Fibroblast of villous mesenchyme (primary cell): ENCODE data around the gene ACOT2. TPM values are rescaled to one million over a fixed set of nuclear protein-coding genes. Genes with fewer than 3 reads are reported as not detected.
"Not testable (repeated sequence)": the region's sequence is repeated elsewhere in the genome, so short reads cannot be mapped to it uniquely, and the experiment has no call there.

Experiments used
- DNase-seq: peaks from one replicate; pipeline ENCODE4 v3.0.0-alpha.2; 2010; ENCODE audit warnings: low read depth
- H3K4me3 ChIP-seq: 2 replicates; pipeline ENCODE4 v1.5.1; 2011; ENCODE audit warnings: low read depth, mild to moderate bottlenecking, low read length
- CTCF ChIP-seq: IDR thresholded peaks from 2 replicates; pipeline ENCODE4 v1.5.1; 2012; ENCODE audit warnings: low read depth, mild to moderate bottlenecking, low read length; ENCODE audit not compliant: insufficient read depth
- total RNA-seq: library from RNA; depleted of rRNA; stranded (reverse); fragments of >200 nt; gene quantifications from 2 replicates; pipeline ENCODE4 v1.2.3, GENCODE V29; 2012

Gene ACOT2
- total RNA-seq, 1 donor: 26.8 TPM

- DNase-seq: peak; percentile 28
- not testable (repeated sequence) for H3K4me3 ChIP-seq
- peak; percentile 66 for TF ChIP-seq CTCF
Observed at GRCh38 chr14:73570913-73571312, 1.9 kb downstream of the ACOT2 start.

- DNase-seq, H3K4me3 ChIP-seq: not testable (repeated sequence)
Observed at GRCh38 chr14:73573034-73573433, 4.0 kb downstream of the ACOT2 start.

- H3K4me3 ChIP-seq, DNase-seq: not testable (repeated sequence)
Observed at GRCh38 chr14:73573740-73574139, 4.7 kb downstream of the ACOT2 start.

- not testable (repeated sequence) for DNase-seq
Observed at GRCh38 chr14:73574251-73574650, 5.2 kb downstream of the ACOT2 start.

GRCh38 chr14:73576391-73576790 is 7.4 kb downstream of the ACOT2 start:
- no peak for DNase-seq
- H3K4me3 ChIP-seq: no peak overlapping the region
- no peak for TF ChIP-seq CTCF

More at GRCh38 chr14:73574251-73574650, 5.2 kb downstream of the ACOT2 start:
- H3K4me3 ChIP-seq: not testable (repeated sequence)

GRCh38 chr14:73577214-73577613 is 8.2 kb downstream of the ACOT2 start:
- not testable (repeated sequence) for DNase-seq, H3K4me3 ChIP-seq

- not testable (repeated sequence) for H3K4me3 ChIP-seq, DNase-seq
Observed at GRCh38 chr14:73582102-73582979, 13.3 kb downstream of the ACOT2 start.

GRCh38 chr14:73588695-73589094 is 19.7 kb downstream of the ACOT2 start:
- DNase-seq: no peak
- no peak overlapping the region for H3K4me3 ChIP-seq
- TF ChIP-seq CTCF: no peak

- TF ChIP-seq CTCF: no peak
- no peak overlapping the region for H3K4me3 ChIP-seq
- DNase-seq: no peak
Observed at GRCh38 chr14:73589116-73589515, 20.1 kb downstream of the ACOT2 start.

- DNase-seq, H3K4me3 ChIP-seq: not testable (repeated sequence)
Observed at GRCh38 chr14:73590673-73591004, 21.6 kb downstream of the ACOT2 start.
